MCF 10A (cell line): ENCODE results near the gene TRPM3. TPM values are rescaled to one million over a fixed set of nuclear protein-coding genes. Genes with fewer than 3 reads are reported as not detected.

ENCODE experiments used
- BruUV-seq: library from RNA; stranded (reverse); fragments of 400-500 nt; replicated peaks from 2 replicates; lab custom pipeline; 2021; lab: Mats Ljungman, UMichigan
- CTCF ChIA-PET: fragments of 300-600 bp; sonication (Branson Sonifier 250); formaldehyde crosslinking; extraction: SDS; loops from one replicate; lab custom pipeline; 2021; ENCODE audit warnings: antibody characterized with exemption, inconsistent platforms; lab: Yijun Ruan, JAX
- POLR2A ChIA-PET: fragments of 300-600, 350-650 bp; sonication (Branson Sonifier 250); formaldehyde crosslinking; extraction: SDS; loops from one replicate; lab custom pipeline; 2020; ENCODE audit warnings: antibody characterized with exemption, inconsistent platforms; lab: Yijun Ruan, JAX
- DNase-seq: peaks from one replicate; pipeline ENCODE4 v3.0.0-alpha.2; 2018; ENCODE audit not compliant: unreplicated experiment
- H3K27ac Mint-ChIP-seq: one replicate; pipeline ENCODE4 v1.8.0; 2022; ENCODE audit warnings: mild to moderate bottlenecking, low read depth, mixed read lengths; ENCODE audit not compliant: unreplicated experiment
- H3K27me3 Mint-ChIP-seq: one replicate; pipeline ENCODE4 v1.8.0; 2022; ENCODE audit warnings: mixed read lengths; ENCODE audit not compliant: insufficient read depth, unreplicated experiment
- H3K36me3 Mint-ChIP-seq: one replicate; pipeline ENCODE4 v1.8.0; 2022; ENCODE audit warnings: mild to moderate bottlenecking, moderate library complexity, mixed read lengths; ENCODE audit not compliant: insufficient read depth, unreplicated experiment
- H3K4me1 Mint-ChIP-seq: one replicate; pipeline ENCODE4 v1.8.0; 2022; ENCODE audit warnings: mixed read lengths; ENCODE audit not compliant: insufficient read depth, unreplicated experiment
- H3K4me3 Mint-ChIP-seq: one replicate; pipeline ENCODE4 v1.8.0; 2022; ENCODE audit warnings: mild to moderate bottlenecking, moderate library complexity, mixed read lengths; ENCODE audit not compliant: unreplicated experiment
- H3K9me3 Mint-ChIP-seq: one replicate; pipeline ENCODE4 v1.8.0; 2022; ENCODE audit warnings: mixed read lengths; ENCODE audit not compliant: unreplicated experiment
- CTCF ChIP-seq: fragments of 200-600 bp; IDR thresholded peaks from one replicate; pipeline ENCODE4 v1.8.0; 2022; ENCODE audit warnings: antibody characterized with exemption, mild to moderate bottlenecking; ENCODE audit not compliant: unreplicated experiment
- intact Hi-C: fragments of 100-400 bp; cut with micrococcal nuclease; formaldehyde crosslinking; loops from 2 replicates; pipeline ENCODE4 v1.14.1; 2022
- total RNA-seq: library from RNA; stranded (reverse); gene quantifications from 2 replicates; pipeline ENCODE4 v1.2.3, GENCODE V29; 2022

TRPM3 gene
- total RNA-seq, 1 experiment from 2014 or later: 0.44 TPM

- Mint-ChIP-seq H3K9me3 (no peaks in the 10 kb centered on the region), H3K36me3 (no peaks in the 10 kb centered on the region), H3K4me1 (no peaks in the 10 kb centered on the region), H3K27me3 (peaks cover 53% of the 10 kb centered on the region), H3K4me3 (no peak overlapping the region), H3K27ac (no peak overlapping the region)
- ChIA-PET POLR2A (no interaction called here), CTCF (interaction anchor here (0.7 kb wide), 3 partner anchors 31 to 960 kb away, joined by 3 to 5 read pairs (median 4); no protein-coding TSS in a partner anchor)
- no TSS peak for BruUV-seq
- TF ChIP-seq CTCF: no peak
- DNase-seq: no peak
- intact Hi-C loops: no loop called here
These were observed 12.5 kb downstream of the TRPM3 start for GRCh38 chr9:71108937-71109336.

- Mint-ChIP-seq H3K4me3 (no peak overlapping the region), H3K27me3 (peaks cover 47% of the 10 kb centered on the region), H3K36me3 (no peaks in the 10 kb centered on the region), H3K27ac (no peak overlapping the region), H3K4me1 (no peaks in the 10 kb centered on the region), H3K9me3 (no peaks in the 10 kb centered on the region)
- no peak for TF ChIP-seq CTCF
- POLR2A ChIA-PET: no interaction called here
- intact Hi-C loops: no loop called here
- no TSS peak for BruUV-seq
- CTCF ChIA-PET: no interaction called here
- no peak for DNase-seq
These were observed 14.4 kb downstream of the TRPM3 start for GRCh38 chr9:71106992-71107391.

DNA sequence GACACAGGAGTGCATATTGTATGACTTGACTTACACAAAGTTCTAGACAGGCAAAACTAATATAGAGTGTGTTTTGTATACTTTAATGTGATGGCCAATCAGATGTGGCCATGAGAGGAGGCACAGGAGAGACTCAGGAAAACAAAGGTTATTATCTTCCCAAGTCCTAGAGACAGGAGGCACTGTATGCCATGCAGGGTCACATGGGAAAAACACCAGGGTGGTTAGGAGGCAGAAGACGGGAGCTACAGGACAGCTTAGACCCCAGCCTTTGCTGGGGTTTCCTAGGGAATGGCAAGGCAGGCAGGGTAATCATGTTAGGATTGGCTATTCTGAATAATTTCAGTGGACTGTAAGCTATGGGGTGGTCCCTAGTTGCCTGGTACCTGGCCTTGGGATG is 16.2 kb downstream of the TRPM3 start:
- no TSS peak for BruUV-seq
- no peaks in the 10 kb centered on the region for H3K36me3 Mint-ChIP-seq

DNA sequence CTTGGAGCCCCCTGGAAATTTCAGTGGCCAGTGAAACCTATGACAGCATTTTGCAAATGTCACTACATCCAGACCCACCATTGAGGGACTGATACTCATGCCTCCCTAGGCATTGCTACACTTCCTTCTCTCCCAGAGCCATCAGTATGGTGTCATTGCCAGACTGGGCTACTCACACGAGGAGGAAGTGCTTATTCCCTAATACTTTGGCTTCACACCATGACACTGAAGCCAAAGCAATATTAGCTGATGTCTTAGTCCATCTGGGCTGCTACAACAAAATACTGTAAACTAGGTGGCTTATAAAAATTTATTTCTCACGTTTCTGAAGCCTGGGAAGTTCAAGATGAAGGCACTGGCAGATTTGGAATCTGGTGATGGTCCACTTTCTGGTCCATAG is 22.6 kb downstream of the TRPM3 start:
- POLR2A ChIA-PET: interaction anchor here (1.0 kb wide), 1 partner anchor 10 kb away, joined by 3 read pairs; no protein-coding TSS in a partner anchor

More for the DNA sequence above, 16.2 kb downstream of the TRPM3 start:
- Mint-ChIP-seq H3K27me3 (peaks cover 62% of the 10 kb centered on the region), H3K27ac (no peak overlapping the region), H3K4me1 (no peaks in the 10 kb centered on the region), H3K9me3 (no peaks in the 10 kb centered on the region), H3K4me3 (no peak overlapping the region)
- POLR2A ChIA-PET: no interaction called here
- CTCF ChIA-PET: no interaction called here
- no peak for DNase-seq
- TF ChIP-seq CTCF: no peak
- intact Hi-C loops: no loop called here

More for the DNA sequence above, 22.6 kb downstream of the TRPM3 start:
- DNase-seq: no peak
- TF ChIP-seq CTCF: no peak
- no peak overlapping the region for H3K27ac Mint-ChIP-seq
- H3K36me3 Mint-ChIP-seq: no peaks in the 10 kb centered on the region
- intact Hi-C loops: no loop called here
- no peaks in the 10 kb centered on the region for H3K4me1 Mint-ChIP-seq
- H3K27me3 Mint-ChIP-seq: peaks cover 80% of the 10 kb centered on the region
- no peak overlapping the region for H3K4me3 Mint-ChIP-seq
- CTCF ChIA-PET: interaction anchor here (1.2 kb wide), 1 partner anchor 13 kb away, joined by 5 read pairs; no protein-coding TSS in a partner anchor
- H3K9me3 Mint-ChIP-seq: no peaks in the 10 kb centered on the region
- no TSS peak for BruUV-seq
